Measurements from ENCODE around the gene DDX19B. TPM values are rescaled to one million over a fixed set of nuclear protein-coding genes. Genes with fewer than 3 reads are reported as not detected.
"Not testable (repeated sequence)": the region's sequence is repeated elsewhere in the genome, so short reads cannot be mapped to it uniquely, and the experiment has no call there.

DDX19B gene
- total RNA-seq, 1 donor from 2014 or later: 33.7 TPM

GRCh38 chr16:70289229-70290094 is 9.5 kb upstream of the DDX19B start, which contains the start of gene AARS1:
TSS of gene AARS1 (minus strand) at chr16:70289506. CDS start at chr16:70282763, 6,743 bp downstream.
- H3K4me1 Mint-ChIP-seq: peaks cover 16% of the 10 kb centered on the region
- TF ChIP-seq CTCF (IDR thresholded peaks at IDR 0.05): no peak

GRCh38 chr16:70290949-70291519 is 8.0 kb upstream of the DDX19B start:
- TF ChIP-seq CTCF (IDR thresholded peaks at IDR 0.05): no peak
- ATAC-seq (ENCODE audit: low read depth) (no peak), DNase-seq (no peak)
- POLR2A ChIA-PET: interaction anchor here (0.9 to 2.0 kb wide), 2 partner anchors 8 to 56 kb away, joined by 3 to 6 read pairs; partner anchors contain the start of genes DDX19A and DDX19B
- peaks cover 14% of the 10 kb centered on the region for H3K4me1 Mint-ChIP-seq
- H3K4me3 Mint-ChIP-seq: no peak overlapping the region
- peaks cover 7% of the 10 kb centered on the region for H3K36me3 Mint-ChIP-seq (ENCODE audit: low read depth)
- no peaks in the 10 kb centered on the region for H3K27me3 Mint-ChIP-seq
- intact Hi-C loops (cut with micrococcal nuclease): no loop called here
- H3K9me3 Mint-ChIP-seq: no peaks in the 10 kb centered on the region
- CTCF ChIA-PET: no interaction called here
- H3K27ac Mint-ChIP-seq: no peak overlapping the region

More at GRCh38 chr16:70289229-70290094, 9.5 kb upstream of the DDX19B start, which contains the start of gene AARS1:
- no peaks in the 10 kb centered on the region for H3K27me3 Mint-ChIP-seq
- ATAC-seq (ENCODE audit: low read depth): peak; percentile 96
- peak within 1 kb of the TSS; percentile 96 for H3K27ac Mint-ChIP-seq
- H3K4me3 Mint-ChIP-seq: peak within 1 kb of the TSS; percentile 98
- DNase-seq: peak; percentile 84
- peaks cover 17% of the 10 kb centered on the region for H3K36me3 Mint-ChIP-seq (ENCODE audit: low read depth)
- ChIA-PET POLR2A (interaction anchor here (0.5 to 3.6 kb wide), 20 partner anchors 9 to 1595 kb away, joined by 3 to 74 read pairs (median 4); partner anchors contain the start of genes COG4, DDX19A, DDX19B and EXOSC6), CTCF (interaction anchor here (1.2 kb wide), 1 partner anchor 9 kb away, joined by 5 read pairs; the partner anchor contains the start of gene DDX19B)
- intact Hi-C loops (cut with micrococcal nuclease): loop anchor here (1.0 to 5.0 kb wide), 5 partner anchors 10 to 722 kb away; partner anchors contain the start of genes COG4, DDX19A, DDX19B and EXOSC6
- no peaks in the 10 kb centered on the region for H3K9me3 Mint-ChIP-seq

- H3K27ac Mint-ChIP-seq; H3K4me3 Mint-ChIP-seq; ATAC-seq (ENCODE audit: low read depth); H3K9me3 Mint-ChIP-seq; CTCF ChIA-PET; H3K27me3 Mint-ChIP-seq; DNase-seq; H3K36me3 Mint-ChIP-seq (ENCODE audit: low read depth); intact Hi-C loops (cut with micrococcal nuclease): not testable (repeated sequence)
- peaks cover 14% of the 10 kb centered on the region for H3K4me1 Mint-ChIP-seq
- POLR2A ChIA-PET: interaction anchor here (2.0 kb wide), 1 partner anchor 55 kb away, joined by 6 read pairs; the partner anchor contains the start of gene DDX19A
Observed at GRCh38 chr16:70292148-70292547, 6.8 kb upstream of the DDX19B start.

- peaks cover 8% of the 10 kb centered on the region for H3K36me3 Mint-ChIP-seq (ENCODE audit: low read depth)
- no peak overlapping the region for H3K27ac Mint-ChIP-seq
- DNase-seq: no peak
- no peak for TF ChIP-seq CTCF (IDR thresholded peaks at IDR 0.05)
- no peaks in the 10 kb centered on the region for H3K9me3 Mint-ChIP-seq
- peaks cover 12% of the 10 kb centered on the region for H3K4me1 Mint-ChIP-seq
- POLR2A ChIA-PET: no interaction called here
- ATAC-seq (ENCODE audit: low read depth): no peak
- CTCF ChIA-PET: no interaction called here
- no peak overlapping the region for H3K4me3 Mint-ChIP-seq
- no peaks in the 10 kb centered on the region for H3K27me3 Mint-ChIP-seq
- intact Hi-C loops (cut with micrococcal nuclease): no loop called here
Observed at GRCh38 chr16:70294385-70295025, 4.5 kb upstream of the DDX19B start.

GRCh38 chr16:70295634-70296033 is 3.4 kb upstream of the DDX19B start:
- intact Hi-C loops (cut with micrococcal nuclease): no loop called here
- no peak for TF ChIP-seq CTCF (IDR thresholded peaks at IDR 0.05)
- H3K4me3 Mint-ChIP-seq: no peak overlapping the region
- DNase-seq: no peak
- H3K9me3 Mint-ChIP-seq: no peaks in the 10 kb centered on the region
- no peaks in the 10 kb centered on the region for H3K27me3 Mint-ChIP-seq
- POLR2A ChIA-PET: interaction anchor here (1.7 kb wide), 1 partner anchor 51 kb away, joined by 7 read pairs; the partner anchor contains the start of gene DDX19A
- peaks cover 12% of the 10 kb centered on the region for H3K36me3 Mint-ChIP-seq (ENCODE audit: low read depth)
- H3K4me1 Mint-ChIP-seq: peaks cover 20% of the 10 kb centered on the region
- ATAC-seq (ENCODE audit: low read depth): no peak
- H3K27ac Mint-ChIP-seq: no peak overlapping the region
- CTCF ChIA-PET: no interaction called here

All from activated B cell treated with CpG ODN at 0.5 μM for 24 hours (primary cell).